HG03520 (cell line): ENCODE data around the gene ANO7.

Experiments used
- ATAC-seq: cut with Tn5 transposase; IDR thresholded peaks from one replicate; pipeline ENCODE4 v1.9.1; 2021; ENCODE audit warnings: mild to moderate bottlenecking, moderate library complexity; ENCODE audit not compliant: unreplicated experiment

Gene ANO7

DNA sequence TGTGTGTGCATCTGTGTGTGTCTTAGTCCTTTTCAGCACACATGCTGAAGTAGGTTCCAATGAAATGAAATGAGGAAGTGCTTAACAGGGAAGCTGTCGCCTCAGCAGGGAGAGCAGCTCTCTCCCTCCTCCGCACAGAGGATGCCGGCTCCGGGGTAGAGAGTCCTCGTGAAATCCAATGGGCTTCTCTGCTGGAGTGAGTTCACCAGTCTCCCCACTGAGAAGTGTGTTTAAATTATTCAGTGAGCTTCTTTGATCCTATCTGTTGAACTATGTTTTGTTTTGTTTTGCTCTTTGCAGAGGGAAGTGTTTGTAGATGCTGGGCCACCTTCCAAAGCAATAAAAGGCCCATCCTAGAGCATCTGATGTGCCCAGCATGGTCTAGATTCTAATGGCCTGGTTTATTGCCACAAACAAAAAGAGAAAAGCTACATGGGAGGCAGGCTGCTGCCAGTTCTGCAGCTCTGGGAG, 31.5 kb upstream of the ANO7 start:
- ATAC-seq, result no peak

GRCh38 chr2:241157841-241158545, 30.5 kb upstream of the ANO7 start:
- no peak for ATAC-seq

- ATAC-seq, result no peak
Measured at GRCh38 chr2:241158546-241158900, 30.0 kb upstream of the ANO7 start.

DNA sequence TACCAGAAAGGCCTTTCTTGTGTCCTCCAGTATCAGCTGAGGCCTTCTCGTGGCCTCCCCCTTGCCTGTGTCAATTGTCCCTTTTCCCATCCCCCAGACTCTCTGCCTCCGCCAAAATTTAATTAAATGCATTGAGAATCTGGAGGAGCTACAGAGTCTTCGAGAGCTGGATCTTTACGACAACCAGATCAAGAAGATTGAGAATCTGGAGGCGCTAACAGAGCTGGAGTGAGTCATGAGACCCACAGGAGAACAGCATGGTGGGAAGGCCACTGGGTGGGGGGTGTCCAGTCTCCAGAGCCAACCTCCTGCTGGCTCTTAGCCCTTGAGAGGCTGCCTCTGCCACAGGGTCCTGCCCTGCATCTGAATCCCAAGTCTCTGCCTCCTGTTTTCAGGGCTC, 29.4 kb upstream of the ANO7 start:
- ATAC-seq, result no peak

DNA sequence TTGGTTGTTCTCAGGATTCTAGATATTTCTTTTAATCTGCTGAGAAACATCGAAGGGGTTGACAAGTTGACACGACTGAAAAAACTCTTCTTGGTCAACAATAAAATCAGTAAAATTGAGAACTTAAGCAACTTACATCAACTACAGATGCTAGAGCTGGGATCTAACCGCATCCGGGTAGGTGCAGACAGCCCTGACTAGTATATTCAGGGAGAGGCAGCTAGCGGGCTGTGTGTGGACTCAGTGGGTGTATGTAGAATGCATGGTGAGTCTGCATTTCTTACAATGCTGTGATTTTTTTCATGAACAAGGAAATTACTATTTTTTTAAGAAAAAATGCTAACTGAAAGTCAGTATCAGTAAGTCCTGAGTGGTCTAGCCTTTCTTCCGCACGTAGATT, 28.2 kb upstream of the ANO7 start:
- no peak for ATAC-seq

- no peak for ATAC-seq
Measured at GRCh38 chr2:241161646-241162281, 26.7 kb upstream of the ANO7 start.

GRCh38 chr2:241163601-241164118, 24.8 kb upstream of the ANO7 start:
- ATAC-seq, result no peak

DNA sequence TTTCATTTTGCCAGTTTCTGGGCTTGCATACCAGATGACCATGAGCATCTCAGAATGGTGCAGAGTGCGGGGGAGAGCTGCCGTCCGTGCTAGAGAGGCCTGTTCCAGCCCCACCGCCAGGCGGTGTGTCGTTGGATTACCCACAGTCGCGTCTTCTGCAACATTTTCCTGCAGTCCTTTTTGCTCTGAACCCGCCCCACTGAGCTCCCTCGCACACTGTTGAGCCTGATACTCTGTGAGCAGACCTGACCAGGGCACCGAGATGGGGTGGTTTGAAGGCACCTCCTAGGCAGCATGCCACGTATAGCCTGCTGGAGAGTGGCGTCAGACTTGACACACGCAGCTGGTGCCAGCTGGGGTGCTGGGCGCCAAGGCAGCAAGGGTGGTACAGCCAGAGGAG, 20.1 kb upstream of the ANO7 start:
- no peak for ATAC-seq

DNA sequence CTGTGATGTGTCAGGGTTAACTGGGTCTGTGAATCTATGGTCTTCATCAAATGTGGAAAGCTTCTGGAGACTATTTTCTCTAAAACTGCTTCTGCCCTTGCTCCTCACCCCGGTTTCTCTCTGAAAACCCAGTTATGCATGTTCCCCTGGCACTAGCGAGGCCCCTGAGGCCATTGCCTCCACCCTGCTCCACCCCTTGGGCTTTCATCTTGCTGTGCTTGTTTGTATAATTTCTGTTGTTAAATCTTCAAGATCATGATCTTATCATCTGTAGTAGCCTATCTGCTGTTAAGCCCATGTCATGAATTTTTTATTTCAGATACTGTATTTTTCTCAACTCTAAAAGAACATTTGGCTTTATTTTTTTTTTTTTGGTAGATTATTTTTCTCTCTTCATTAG, 14.9 kb upstream of the ANO7 start:
- ATAC-seq, result no peak

DNA sequence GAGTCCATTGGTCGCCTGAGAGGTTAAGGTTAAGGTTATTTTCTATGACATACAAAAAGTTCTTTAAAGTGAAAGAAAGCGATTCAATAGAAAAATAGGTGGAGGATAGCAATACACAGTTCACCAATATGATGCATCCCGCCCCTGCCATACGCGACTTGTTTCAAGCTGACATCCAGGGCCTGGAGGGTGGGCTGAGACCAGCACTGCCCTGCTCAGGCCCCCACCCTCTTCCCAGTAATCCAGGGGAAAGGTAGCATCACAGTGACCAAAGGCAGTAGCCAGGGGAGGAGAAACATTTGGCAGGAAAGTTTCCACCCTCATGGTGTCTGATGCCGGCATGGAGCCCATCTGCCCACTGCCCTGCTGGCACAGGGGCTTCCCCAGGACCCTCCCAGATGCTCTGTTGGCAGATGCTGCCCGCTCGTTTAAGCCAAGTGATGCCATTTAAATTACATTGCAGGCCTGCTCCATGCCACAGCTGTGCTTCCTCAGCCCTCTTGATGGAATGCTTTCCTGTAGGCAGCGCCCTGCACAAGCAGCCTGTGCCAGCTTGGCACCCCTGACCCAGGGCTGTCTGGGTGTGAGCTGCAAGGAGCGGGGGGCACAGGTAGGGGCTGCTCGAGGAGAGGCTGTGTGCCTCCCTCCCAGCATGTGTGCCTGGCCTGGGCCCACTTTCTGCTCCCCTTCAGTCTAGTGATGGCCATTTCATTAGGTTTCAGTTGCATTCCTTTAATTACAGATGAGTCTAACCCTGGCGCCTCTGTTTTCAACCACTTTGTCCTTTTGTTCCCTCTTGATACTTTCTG, 10.7 kb upstream of the ANO7 start:
- ATAC-seq, result no peak

DNA sequence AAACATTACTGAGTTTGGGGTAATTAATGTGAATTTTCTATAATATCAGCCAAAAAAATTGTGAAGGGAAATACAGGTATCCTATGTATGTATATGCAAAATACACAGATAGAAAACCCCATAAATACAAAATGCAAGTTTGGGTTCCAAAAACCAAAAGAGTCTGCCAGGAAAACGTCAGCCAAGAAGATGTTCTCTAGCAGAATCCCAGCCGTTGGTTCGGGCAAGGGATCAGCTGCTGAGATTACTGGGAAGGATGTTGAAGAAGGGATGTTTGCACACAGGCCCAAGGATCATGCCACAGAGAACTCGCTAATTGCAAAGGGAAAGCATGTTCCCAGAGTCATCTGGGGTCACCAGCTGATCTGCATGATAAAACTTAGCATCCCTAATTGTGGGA, 9.5 kb upstream of the ANO7 start:
- ATAC-seq, result no peak

- no peak for ATAC-seq
Measured at GRCh38 chr2:241179899-241180298, 8.6 kb upstream of the ANO7 start.

- no peak for ATAC-seq
Measured at GRCh38 chr2:241180495-241180894, 8.0 kb upstream of the ANO7 start.

DNA sequence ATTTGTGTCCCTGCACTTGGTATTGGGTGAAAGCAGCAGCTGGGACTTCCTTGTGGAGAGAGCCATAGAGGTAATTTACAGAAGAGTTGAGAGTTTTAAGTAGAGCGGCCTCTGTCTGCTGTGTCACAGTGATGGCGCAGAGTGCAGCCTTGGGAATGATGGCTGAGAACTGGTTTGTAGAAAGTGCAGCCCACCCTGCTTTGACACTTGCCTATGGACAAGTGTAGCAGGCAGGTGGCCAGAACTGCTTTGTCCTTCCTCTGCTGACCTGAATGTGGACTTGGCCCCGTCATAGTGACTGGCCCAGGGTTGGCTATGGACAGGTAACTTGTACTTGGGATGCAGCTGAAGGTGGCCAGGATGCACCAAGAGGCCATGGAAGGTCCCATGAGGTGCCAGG, 6.4 kb upstream of the ANO7 start:
- ATAC-seq, result no peak

DNA sequence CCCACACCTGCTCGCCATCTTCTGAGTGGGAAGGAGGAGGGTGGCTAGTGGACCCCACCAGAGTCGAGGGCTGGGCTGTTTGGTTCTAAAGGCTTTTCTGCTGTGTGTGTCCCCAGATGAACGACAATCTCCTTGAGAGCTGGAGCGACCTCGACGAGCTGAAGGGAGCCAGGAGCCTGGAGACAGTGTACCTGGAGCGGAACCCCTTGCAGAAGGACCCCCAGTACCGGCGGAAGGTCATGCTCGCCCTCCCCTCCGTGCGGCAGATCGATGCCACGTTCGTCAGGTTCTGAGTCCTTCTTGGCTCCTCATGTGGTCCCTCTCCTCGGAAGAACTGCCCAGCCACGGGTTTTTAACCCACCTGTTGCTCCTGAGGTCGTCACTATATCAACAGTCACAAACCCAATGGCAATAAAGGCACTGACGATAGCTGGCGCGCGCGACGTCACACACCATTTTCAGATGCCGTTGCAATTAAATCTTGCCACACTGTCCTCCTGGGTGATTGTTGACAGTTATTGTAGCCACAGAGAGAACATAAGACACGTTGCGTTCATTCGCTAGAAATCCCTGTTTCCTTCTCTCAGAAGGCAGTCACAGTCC, 5.8 kb upstream of the ANO7 start:
- no peak for ATAC-seq

DNA sequence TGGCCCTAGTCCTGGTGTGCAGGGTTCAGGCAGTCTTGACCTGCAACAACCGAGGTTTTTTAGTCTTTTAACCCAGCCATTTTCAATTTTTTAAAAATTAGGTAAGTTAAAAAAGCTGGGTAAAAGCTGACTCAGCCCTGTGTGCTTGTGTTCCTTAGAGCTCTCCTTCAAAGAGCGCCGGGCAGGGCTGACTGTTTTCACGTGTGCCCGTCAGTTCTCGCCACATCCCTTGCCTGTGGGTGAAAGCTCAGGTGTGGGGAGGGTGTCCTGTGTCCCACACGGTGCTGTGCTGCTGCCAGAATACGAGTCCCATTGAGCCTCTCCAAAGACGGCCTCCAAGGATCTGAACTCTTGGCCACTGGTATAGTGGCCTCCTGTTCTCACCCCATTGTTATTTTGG, 5.3 kb upstream of the ANO7 start:
- ATAC-seq, result no peak

DNA sequence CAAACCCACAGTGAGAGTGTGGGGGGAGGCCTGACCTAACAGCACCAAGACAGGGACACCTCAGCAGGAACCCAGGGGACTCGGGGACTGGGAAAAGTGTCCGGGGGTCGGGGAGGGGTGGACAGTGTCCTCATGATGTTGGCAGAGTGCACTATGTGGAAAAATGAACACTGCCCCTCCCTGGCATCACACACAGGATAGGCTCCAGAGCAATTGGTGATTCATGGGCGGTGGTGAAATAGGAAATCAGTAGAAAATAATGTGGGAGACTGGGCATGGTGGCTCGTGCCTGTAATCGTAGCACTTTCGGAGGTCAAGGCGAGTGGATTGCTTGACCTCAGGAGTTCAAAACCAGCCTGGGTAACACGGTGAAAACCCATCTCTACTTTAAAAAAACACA, 3.6 kb upstream of the ANO7 start:
- no peak for ATAC-seq

DNA sequence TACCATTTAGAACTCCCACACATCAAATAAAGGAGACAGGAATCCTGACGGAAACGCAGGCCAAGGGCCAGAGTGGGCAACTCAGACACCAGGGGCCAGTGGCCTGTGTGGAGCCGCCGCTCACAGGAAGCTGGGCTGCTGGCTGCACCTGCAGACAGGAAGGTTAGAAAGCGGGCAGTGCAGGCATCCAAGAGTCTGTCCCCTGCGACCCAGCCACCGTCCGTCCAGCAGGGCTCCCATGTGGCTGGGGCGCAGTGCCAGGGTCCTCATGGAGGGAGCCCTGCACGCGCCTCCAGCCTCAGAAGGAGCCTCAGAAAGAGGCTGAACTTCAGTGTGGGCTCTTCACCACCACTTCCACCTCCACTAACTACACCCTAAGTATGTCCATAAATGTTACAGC, 2.5 kb upstream of the ANO7 start:
- no peak for ATAC-seq

- no peak for ATAC-seq
Measured at GRCh38 chr2:241187101-241187917, 1.2 kb upstream of the ANO7 start.

GRCh38 chr2:241187918-241188234, 601 bp upstream of the ANO7 start:
- ATAC-seq, result no peak
